Gastrocnemius medialis (tissue), 4 donors: ENCODE measurements around the gene CRTC2.

Experiments
- POLR2A ChIP-seq, 2 donors: fragments of 450-650 bp; IDR thresholded peaks; one replicate each; pipeline ENCODE4 v1.6.1; 2017; ENCODE audit warnings: antibody characterized with exemption in 2 of 2, mild to moderate bottlenecking in 2 of 2, moderate library complexity in 2 of 2
- TF ChIP-seq, protein P1 (sequence below), 5 experiments: fragments of 450-650 bp in 3 of 5; fragments of 200-600 bp in 2 of 5; sonication (generic) in 2 of 5; IDR thresholded peaks in 4 of 5; conservative IDR thresholded peaks in 1 of 5; 1 replicate in 4 of 5; 2 replicates in 1 of 5; pipeline ENCODE4 v1.5.1; 2016 to 2019; ENCODE audit warnings: antibody characterized with exemption in 5 of 5, mild to moderate bottlenecking in 3 of 5, moderate library complexity in 3 of 5

DNA sequence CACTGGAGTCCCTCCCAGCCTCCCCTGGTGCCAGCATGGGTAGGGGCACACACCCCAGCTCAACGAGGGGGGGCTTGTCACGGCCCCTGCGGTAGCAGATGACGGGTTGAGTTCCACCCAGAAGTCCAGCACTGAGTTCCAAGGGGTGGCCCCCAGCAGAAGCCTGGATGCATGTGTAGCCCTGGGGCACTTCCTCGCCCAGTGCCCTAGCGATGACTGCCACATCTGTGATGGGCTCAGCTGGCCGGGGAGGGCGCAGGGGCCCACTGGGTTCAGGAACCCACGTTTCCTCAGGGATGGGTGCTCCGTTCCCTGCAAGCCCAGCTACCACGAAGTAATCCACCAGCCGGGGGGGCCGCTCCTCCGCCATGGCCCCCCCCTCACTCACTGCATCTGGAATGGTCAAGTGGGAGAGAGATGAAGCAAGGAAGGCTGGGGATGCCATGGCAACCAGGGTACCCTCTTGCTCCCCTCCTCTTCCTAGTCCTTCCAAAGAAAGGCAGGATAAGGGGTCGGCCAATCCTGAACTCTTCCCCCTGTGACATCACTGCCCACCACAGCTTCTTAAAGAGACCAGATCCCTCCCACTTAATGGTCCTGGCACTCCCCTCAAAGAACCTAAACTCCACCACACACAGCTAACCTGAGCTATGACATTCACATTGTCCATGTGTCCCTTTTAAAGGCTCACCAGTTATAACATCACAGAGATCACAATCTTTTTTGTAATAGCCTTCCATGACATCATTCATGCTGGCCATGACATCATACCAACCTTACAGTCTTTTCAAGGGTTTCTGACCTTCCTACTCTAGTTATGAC lies 14.2 kb downstream of the CRTC2 start:
- TF ChIP-seq, protein P1, sequence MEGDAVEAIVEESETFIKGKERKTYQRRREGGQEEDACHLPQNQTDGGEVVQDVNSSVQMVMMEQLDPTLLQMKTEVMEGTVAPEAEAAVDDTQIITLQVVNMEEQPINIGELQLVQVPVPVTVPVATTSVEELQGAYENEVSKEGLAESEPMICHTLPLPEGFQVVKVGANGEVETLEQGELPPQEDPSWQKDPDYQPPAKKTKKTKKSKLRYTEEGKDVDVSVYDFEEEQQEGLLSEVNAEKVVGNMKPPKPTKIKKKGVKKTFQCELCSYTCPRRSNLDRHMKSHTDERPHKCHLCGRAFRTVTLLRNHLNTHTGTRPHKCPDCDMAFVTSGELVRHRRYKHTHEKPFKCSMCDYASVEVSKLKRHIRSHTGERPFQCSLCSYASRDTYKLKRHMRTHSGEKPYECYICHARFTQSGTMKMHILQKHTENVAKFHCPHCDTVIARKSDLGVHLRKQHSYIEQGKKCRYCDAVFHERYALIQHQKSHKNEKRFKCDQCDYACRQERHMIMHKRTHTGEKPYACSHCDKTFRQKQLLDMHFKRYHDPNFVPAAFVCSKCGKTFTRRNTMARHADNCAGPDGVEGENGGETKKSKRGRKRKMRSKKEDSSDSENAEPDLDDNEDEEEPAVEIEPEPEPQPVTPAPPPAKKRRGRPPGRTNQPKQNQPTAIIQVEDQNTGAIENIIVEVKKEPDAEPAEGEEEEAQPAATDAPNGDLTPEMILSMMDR (IDR thresholded peaks at IDR 0.05 in 4 of 5, conservative IDR thresholded peaks at IDR 0.05 in 1 of 5): no peak
- no peak for TF ChIP-seq POLR2A (IDR thresholded peaks at IDR 0.05)
